Suppressor macrophage treated with lipopolysaccharide for 4 hours (primary cell): ENCODE measurements around the gene FFAR1.
A peak's percentile ranks its signal among the peaks of the same experiment; 100 is the strongest.

Source experiments
- DNase-seq: peaks from one replicate; pipeline ENCODE4 v3.0.0-alpha.2; 2020

FFAR1 gene

DNA sequence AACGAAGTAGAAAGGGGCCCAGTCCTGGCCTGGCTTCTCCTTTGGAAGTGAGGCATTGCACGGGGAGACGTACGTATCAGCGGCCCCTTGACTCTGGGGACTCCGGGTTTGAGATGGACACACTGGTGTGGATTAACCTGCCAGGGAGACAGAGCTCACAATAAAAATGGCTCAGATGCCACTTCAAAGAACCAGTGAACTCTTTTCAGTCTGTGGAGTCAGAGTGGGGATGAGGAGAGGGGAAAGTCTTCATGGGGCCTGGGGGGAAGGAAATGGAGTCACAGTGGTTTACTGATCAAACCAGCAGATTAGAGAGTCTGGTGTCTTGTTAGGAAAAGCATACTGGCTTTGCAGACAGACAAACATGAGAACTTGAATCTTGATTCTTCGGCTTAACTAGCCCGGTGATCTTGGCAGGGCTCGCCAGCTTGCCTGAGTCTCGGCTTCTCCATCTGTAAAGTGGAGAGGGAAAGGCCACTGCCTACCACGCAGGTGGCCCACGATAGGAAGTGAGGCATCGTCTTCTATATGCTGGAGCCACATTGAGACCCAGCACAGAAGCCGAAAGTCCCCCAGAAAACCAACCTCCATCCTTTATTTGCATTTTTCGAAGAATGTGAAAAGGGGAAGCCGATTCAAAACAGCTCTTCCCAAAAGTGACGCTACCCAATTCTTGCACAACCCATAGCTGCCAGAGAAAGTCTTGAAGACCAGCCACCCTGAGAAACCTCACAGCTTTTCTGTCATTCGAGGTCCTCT, at the start of gene FFAR1:
Gene FFAR1 (plus strand): TSS at position 732 of the 759 bp plus-strand sequence. CDS start 3,650 bp downstream, outside the sequence.
- peak; percentile 97 for DNase-seq

- no peak for DNase-seq
Observed at GRCh38 chr19:35297922-35298321, 49.8 kb upstream of the FFAR1 start.

DNA sequence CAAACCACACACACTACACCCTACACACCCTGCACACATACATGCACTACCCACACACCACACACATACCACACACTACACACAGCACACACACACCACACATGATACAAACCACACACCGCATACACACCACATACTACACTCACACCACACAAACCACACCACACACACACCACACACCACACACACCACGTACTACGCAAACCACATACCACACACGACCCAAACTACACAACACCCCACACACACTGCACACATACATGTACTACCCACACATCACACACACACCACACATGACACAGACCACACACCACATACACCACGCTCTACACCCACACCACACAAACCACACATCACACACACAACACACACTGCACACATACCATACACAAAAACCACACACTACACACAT, 49.1 kb upstream of the FFAR1 start:
- DNase-seq: no peak

DNA sequence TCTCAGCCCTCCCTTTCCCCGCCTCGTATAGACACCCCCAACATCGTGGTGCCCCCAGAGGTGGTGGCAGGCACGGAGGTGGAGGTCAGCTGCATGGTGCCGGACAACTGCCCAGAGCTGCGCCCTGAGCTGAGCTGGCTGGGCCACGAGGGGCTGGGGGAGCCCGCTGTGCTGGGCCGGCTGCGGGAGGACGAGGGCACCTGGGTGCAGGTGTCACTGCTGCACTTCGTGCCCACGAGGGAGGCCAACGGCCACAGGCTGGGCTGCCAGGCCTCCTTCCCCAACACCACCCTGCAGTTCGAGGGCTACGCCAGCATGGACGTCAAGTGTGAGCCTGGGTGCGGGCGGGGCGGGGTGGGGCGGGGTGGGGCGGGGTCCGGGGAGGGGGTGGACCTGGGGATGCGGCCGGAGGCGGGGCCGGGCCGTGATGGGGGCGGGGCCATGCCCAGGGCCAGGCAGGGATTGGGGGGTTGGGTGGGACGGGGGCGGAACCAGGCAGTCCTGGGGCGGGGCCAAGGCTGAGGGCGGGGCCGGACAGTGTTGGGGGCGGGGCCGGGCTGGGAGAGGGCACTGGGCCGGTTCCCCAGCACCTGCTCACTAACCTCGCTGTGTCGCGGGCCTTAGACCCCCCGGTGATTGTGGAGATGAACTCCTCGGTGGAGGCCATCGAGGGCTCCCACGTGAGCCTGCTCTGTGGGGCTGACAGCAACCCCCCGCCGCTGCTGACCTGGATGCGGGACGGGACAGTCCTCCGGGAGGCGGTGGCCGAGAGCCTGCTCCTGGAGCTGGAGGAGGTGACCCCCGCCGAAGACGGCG, 48.0 kb upstream of the FFAR1 start:
- no peak for DNase-seq

DNA sequence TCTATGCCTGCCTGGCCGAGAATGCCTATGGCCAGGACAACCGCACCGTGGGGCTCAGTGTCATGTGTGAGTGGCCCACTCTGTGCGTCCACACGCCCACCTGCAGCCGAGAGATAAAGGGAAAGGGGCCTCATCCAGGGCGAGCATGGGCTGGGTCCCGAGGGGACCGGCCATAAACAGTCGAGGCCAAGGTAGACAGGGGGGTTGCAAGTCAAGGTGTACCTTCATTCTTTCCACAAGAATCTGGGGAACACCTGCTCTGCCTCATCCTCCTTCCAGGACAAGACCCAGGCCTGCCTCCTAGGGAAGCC, 47.4 kb upstream of the FFAR1 start:
- DNase-seq: no peak

DNA sequence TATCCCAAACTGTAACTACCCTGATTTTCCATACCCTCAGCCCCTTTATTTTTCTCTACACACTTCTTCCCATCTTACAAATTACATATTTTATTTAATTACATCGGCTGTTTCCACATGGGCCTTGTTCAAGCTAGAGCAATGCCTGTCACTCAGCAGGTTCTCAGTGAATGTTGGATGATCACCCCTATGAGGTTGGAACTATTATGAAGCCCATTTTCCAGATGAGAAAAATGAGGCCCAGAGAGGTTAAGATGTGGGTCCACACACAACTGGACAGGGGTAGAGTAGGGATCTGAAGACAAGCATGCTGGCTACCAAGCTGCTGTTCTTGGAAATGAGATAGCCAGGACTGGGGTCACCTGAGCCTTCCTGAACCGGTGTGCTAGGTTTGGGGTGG, 45.7 kb upstream of the FFAR1 start:
- no peak for DNase-seq

DNA sequence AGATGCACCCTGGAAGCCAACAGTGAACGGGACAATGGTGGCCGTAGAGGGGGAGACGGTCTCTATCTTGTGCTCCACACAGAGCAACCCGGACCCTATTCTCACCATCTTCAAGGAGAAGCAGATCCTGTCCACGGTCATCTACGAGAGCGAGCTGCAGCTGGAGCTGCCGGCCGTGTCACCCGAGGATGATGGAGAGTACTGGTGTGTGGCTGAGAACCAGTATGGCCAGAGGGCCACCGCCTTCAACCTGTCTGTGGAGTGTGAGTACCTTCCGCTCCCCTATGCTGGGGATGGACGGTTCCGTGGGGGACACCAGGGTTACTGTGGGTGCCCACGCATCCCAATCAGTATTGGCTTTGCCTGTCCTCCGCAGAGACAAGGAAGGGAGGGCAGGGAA, 45.3 kb upstream of the FFAR1 start:
- DNase-seq: no peak

DNA sequence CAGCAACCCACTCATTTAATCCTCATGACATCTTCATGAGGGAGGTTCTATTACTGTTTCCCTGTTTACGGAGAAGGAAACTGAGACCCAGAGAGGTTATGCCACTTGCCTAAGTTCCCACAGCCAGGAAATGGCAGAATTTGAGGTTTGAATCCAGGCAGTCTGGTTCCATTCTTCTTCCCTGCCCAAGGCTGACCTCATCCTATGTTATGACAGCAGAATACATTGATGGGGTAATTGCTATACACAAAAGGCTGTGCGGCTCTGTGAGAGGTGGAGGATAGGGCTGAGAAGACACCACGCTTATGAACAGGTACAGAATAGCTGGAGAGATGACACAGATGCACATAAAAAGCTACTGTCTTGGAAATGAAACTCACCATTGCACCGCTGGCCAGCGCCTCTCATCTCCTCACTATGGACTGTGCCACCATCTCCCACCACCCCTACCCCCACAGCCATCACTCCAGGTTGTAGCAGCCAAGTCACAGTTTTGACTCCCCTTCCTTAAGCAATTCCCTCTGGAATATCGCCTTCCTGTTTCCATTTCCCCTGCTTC, 44.3 kb upstream of the FFAR1 start:
- peak; percentile 41 for DNase-seq

GRCh38 chr19:35304036-35304435, 43.7 kb upstream of the FFAR1 start:
- no peak for DNase-seq

GRCh38 chr19:35305181-35305580, 42.5 kb upstream of the FFAR1 start:
- DNase-seq: no peak

- no peak for DNase-seq
Observed at GRCh38 chr19:35306473-35307246, 41.0 kb upstream of the FFAR1 start.

DNA sequence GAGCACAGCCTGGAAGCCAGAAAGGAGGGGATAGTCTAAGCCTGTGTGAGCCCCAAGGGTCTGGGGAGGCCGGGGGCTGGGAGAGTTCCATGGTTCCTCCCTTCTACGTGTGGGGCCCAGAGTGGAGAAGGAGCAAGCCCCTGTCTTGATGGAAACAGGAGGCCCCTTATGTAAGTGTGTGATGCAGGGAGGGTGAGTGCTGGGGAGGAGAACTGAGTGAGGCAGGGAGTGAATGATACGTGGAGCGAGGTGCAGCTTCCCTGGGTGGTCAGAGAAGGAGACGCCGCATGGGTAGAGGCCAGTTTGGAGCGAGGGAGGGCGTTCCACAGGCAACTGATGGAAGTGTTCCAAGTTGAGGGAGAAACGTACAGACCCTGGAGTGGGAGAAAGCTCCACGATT, 39.8 kb upstream of the FFAR1 start:
- no peak for DNase-seq

- no peak for DNase-seq
Observed at GRCh38 chr19:35308910-35309309, 38.8 kb upstream of the FFAR1 start.

DNA sequence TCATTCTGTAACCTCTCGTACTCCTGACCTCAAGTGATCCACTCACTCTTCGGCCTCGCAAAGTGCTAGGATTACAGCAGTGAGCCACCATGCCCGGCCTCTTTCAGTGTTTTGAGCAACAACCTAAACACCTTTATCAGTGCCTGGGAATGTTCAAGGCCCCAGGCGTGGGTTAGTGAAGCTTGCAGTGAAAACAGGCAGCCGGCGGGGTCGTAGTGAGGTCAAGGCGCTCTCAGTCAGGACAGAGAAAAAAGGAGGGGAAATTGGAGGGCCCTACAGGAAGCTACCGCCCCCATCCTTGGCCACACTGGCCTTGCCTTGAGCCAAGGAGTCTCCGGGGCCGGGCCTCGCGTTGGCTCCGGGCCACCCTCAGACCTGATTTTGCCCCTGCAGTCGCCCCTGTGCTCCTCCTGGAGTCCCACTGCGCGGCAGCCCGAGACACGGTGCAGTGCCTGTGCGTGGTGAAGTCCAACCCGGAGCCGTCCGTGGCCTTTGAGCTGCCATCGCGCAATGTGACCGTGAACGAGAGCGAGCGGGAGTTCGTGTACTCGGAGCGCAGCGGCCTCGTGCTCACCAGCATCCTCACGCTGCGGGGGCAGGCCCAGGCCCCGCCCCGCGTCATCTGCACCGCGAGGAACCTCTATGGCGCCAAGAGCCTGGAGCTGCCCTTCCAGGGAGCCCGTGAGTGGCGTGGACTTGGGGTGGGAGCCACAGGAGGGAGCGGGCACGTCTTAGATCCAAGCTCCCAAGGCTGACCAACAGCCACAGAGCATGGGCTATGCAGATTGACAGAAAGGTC, 38.0 kb upstream of the FFAR1 start:
- DNase-seq: no peak

DNA sequence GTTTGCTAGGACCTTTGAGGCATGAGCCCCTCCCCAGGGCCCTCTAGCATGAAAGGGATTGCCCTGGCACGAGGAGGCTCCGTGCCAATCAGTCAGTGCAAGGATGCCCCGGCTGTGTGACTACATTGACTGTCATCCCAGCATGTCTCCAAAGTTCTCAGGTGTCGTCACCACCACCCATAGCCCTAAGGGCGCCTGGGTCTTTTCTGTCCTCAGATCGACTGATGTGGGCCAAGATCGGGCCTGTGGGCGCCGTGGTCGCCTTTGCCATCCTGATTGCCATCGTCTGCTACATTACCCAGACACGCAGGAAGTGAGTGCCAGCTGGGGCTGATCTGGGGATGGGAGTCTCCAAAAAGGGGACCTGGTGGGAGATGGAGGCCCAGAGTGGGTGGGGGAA, 37.4 kb upstream of the FFAR1 start:
- DNase-seq: no peak

DNA sequence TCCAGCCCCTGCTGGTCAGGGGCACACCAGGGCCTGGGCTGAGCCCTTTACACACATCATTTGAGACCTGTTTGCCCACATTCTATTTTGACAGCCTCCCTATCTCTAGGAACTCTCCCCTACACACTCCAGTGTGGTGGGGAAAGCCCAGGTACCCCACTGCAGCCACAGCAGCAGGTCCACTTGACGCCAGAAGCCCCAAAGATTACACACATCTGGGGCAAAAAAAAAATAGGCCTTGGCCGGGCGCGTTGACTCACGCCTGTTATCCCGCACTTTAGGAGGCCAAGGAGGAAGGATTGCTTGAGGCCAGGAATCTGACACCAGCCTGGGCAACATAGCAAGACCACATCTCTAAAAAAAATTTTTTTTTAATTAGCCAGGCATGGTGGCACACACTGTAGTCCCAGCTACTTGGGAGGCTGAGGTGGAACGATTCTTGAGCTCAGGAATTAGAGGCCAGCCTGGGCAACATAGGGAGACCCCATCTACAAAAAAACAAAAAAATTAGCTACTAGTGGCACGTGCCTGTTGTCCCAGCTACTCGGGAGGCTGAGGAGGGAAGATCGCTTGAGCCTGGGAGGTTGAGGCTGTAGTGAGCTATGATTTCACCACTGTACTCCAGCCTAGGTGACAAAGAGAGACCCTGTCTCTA, 36.8 kb upstream of the FFAR1 start:
- no peak for DNase-seq

- DNase-seq: no peak
Observed at GRCh38 chr19:35311901-35312665, 35.6 kb upstream of the FFAR1 start.

DNA sequence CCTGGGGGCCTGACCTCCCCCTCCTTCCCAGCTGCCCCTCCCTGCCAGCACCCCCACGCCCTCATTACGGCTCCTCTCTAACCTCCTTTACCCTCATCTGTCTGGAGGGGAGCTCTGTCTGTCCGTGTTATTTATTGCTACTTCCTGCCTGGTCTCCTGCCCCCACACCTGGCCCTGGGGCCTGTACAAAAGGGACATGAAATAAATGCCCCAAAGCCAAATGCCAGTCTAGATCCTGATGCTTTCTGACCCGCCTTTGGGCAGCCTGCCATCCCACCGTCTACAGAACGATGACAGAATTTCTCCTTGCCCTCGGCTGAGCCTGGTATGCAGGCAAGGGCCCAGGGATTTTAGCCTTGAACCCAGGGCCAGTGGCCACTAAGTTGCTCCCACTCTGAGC, 34.1 kb upstream of the FFAR1 start:
- DNase-seq: no peak

- DNase-seq: no peak
Observed at GRCh38 chr19:35314031-35314430, 33.7 kb upstream of the FFAR1 start.

- DNase-seq: no peak
Observed at GRCh38 chr19:35314858-35315470, 32.7 kb upstream of the FFAR1 start.

- no peak for DNase-seq
Observed at GRCh38 chr19:35315883-35316282, 31.8 kb upstream of the FFAR1 start.
